ENCODE data around the gene C11orf97. TPM values are rescaled to one million over a fixed set of nuclear protein-coding genes. Genes with fewer than 3 reads are reported as not detected.

The C11orf97 gene
- total and polyA plus RNA-seq, 2 of the 8 experiments (the other 6 are each of a cell fraction or from before 2014, with no cell fraction given) = not detected

GRCh38 chr11:94469416-94469815, 42.8 kb upstream of the C11orf97 start (continued):
- no peak for TF ChIP-seq CHD7 (IDR thresholded peaks at IDR 0.05; ENCODE audit: insufficient replicate concordance, low read length)

Data from H1 (cell line).